GM18858 (cell line): ENCODE measurements around the gene SLFNL1.

Source experiments
- ATAC-seq: cut with Tn5 transposase; IDR thresholded peaks from one replicate; pipeline ENCODE4 v1.9.1; 2021; ENCODE audit not compliant: unreplicated experiment

Gene SLFNL1

GRCh38 chr1:41020654-41021053 lies 871 bp downstream of the SLFNL1 start:
- ATAC-seq = no peak

GRCh38 chr1:41020109-41020576 lies 1.4 kb downstream of the SLFNL1 start:
- ATAC-seq = no peak

- ATAC-seq = no peak
Measured at GRCh38 chr1:41019353-41019745, 2.2 kb downstream of the SLFNL1 start.

GRCh38 chr1:41018018-41018410 lies 3.5 kb downstream of the SLFNL1 start:
- ATAC-seq = no peak

- no peak for ATAC-seq
Measured at GRCh38 chr1:41017141-41018017, 4.1 kb downstream of the SLFNL1 start.

- ATAC-seq = no peak
Measured at GRCh38 chr1:41015897-41016470, 5.5 kb downstream of the SLFNL1 start.

- ATAC-seq = no peak
Measured at GRCh38 chr1:41015281-41015896, 6.1 kb downstream of the SLFNL1 start.

GRCh38 chr1:41014871-41015270 lies 6.7 kb downstream of the SLFNL1 start:
- ATAC-seq = no peak

GRCh38 chr1:41013796-41014195 lies 7.7 kb downstream of the SLFNL1 start:
- ATAC-seq = no peak

GRCh38 chr1:41013024-41013423 lies 8.5 kb downstream of the SLFNL1 start:
- ATAC-seq = no peak

GRCh38 chr1:41010345-41010744 lies 11.2 kb downstream of the SLFNL1 start:
- no peak for ATAC-seq

GRCh38 chr1:41009466-41009865 lies 12.1 kb downstream of the SLFNL1 start:
- ATAC-seq = no peak

- no peak for ATAC-seq
Measured at GRCh38 chr1:41006942-41007865, 14.3 kb downstream of the SLFNL1 start.

GRCh38 chr1:41005876-41006275 lies 15.6 kb downstream of the SLFNL1 start:
- ATAC-seq = no peak

GRCh38 chr1:41003640-41004220 lies 17.8 kb downstream of the SLFNL1 start:
- peak; percentile 95 for ATAC-seq

GRCh38 chr1:41003127-41003639 lies 18.3 kb downstream of the SLFNL1 start:
- ATAC-seq = no peak

- no peak for ATAC-seq
Measured at GRCh38 chr1:40998668-40999067, 22.9 kb downstream of the SLFNL1 start.

- no peak for ATAC-seq
Measured at GRCh38 chr1:40997096-40997495, 24.4 kb downstream of the SLFNL1 start.

GRCh38 chr1:40989066-40989465 lies 32.5 kb downstream of the SLFNL1 start:
- no peak for ATAC-seq

- no peak for ATAC-seq
Measured at GRCh38 chr1:40988280-40988679, 33.2 kb downstream of the SLFNL1 start.
